HG03103 (cell line): ENCODE data around the gene FHAD1.

Experiments
- ATAC-seq: cut with Tn5 transposase; IDR thresholded peaks from one replicate; pipeline ENCODE4 v1.9.1; 2021; ENCODE audit warnings: low read depth; ENCODE audit not compliant: unreplicated experiment

The FHAD1 gene

GRCh38 chr1:15342408-15342967 is 95.5 kb downstream of the FHAD1 start:
- ATAC-seq, result no peak

- ATAC-seq, result no peak
These were observed 96.1 kb downstream of the FHAD1 start for GRCh38 chr1:15343099-15343498.

- no peak for ATAC-seq
These were observed 96.7 kb downstream of the FHAD1 start for GRCh38 chr1:15343729-15344128.

GRCh38 chr1:15344380-15344779 is 97.4 kb downstream of the FHAD1 start:
- no peak for ATAC-seq

GRCh38 chr1:15344800-15345704 is 98.0 kb downstream of the FHAD1 start:
- no peak for ATAC-seq

- ATAC-seq, result peak; percentile 78
These were observed 98.8 kb downstream of the FHAD1 start for GRCh38 chr1:15345705-15346345.

- no peak for ATAC-seq
These were observed 99.5 kb downstream of the FHAD1 start for GRCh38 chr1:15346346-15347030.

GRCh38 chr1:15347182-15347581 is 100.2 kb downstream of the FHAD1 start:
- no peak for ATAC-seq

GRCh38 chr1:15348648-15349047 is 101.6 kb downstream of the FHAD1 start:
- ATAC-seq, result no peak

GRCh38 chr1:15349133-15349532 is 102.1 kb downstream of the FHAD1 start:
- no peak for ATAC-seq

GRCh38 chr1:15350151-15350550 is 103.1 kb downstream of the FHAD1 start:
- no peak for ATAC-seq

- no peak for ATAC-seq
These were observed 103.7 kb downstream of the FHAD1 start for GRCh38 chr1:15350551-15351200.

GRCh38 chr1:15351310-15351709 is 104.3 kb downstream of the FHAD1 start:
- no peak for ATAC-seq

- ATAC-seq, result no peak
These were observed 105.3 kb downstream of the FHAD1 start for GRCh38 chr1:15352128-15352957.

GRCh38 chr1:15353839-15354579 is 107.0 kb downstream of the FHAD1 start:
- ATAC-seq, result no peak

- ATAC-seq, result no peak
These were observed 107.5 kb downstream of the FHAD1 start for GRCh38 chr1:15354580-15354965.

- no peak for ATAC-seq
These were observed 109.1 kb downstream of the FHAD1 start for GRCh38 chr1:15355968-15356625.

- no peak for ATAC-seq
These were observed 110.7 kb downstream of the FHAD1 start for GRCh38 chr1:15357612-15358207.
